HepG2 (cell line): Measurements from ENCODE around the gene NUDCD3. TPM values are rescaled to one million over a fixed set of nuclear protein-coding genes. Genes with fewer than 3 reads are reported as not detected.
A peak's percentile ranks its signal among the peaks of the same experiment; 100 is the strongest.

Experiments
- FOXC1 ChIP-seq: sonication (generic); formaldehyde crosslinking; IDR thresholded peaks from 2 replicates; pipeline ENCODE4 v1.8.0; 2022; ENCODE audit warnings: mild to moderate bottlenecking, missing genetic modification reagents, borderline replicate concordance
- HNRNPUL1 ChIP-seq: fragments of 200-400 bp; formaldehyde crosslinking; IDR thresholded peaks from 2 replicates; pipeline ENCODE4 v1.6.1; 2017; ENCODE audit warnings: low read depth, mild to moderate bottlenecking, low read length, moderate library complexity
- KDM3A ChIP-seq: IDR thresholded peaks from 2 replicates; pipeline ENCODE4 v1.6.1; 2018; ENCODE audit warnings: low read depth, missing compliant biosample characterization
- NR2F1 ChIP-seq, 2 experiments: fragments of 450-650 bp in 1 of 2; formaldehyde crosslinking in 1 of 2; IDR thresholded peaks; 2 replicates each; pipeline versions ENCODE4 v1.5.0 to v1.6.1; 2016 to 2020; ENCODE audit warnings: mild to moderate bottlenecking in 1 of 2, missing compliant biosample characterization in 1 of 2, missing genetic modification reagents in 1 of 2, moderate library complexity in 1 of 2
- NR2F6 ChIP-seq, 2 experiments: IDR thresholded peaks; 2 replicates each; pipeline ENCODE4 v1.6.1; 2016; ENCODE audit warnings: antibody characterized with exemption in 1 of 2, mild to moderate bottlenecking in 1 of 2
- NR3C1 ChIP-seq: sonication (generic); formaldehyde crosslinking; IDR thresholded peaks from 2 replicates; pipeline ENCODE4 v1.4.0; 2020; ENCODE audit warnings: missing genetic modification reagents
- SMC3 ChIP-seq: IDR thresholded peaks from 2 replicates; pipeline ENCODE4 v1.6.1; 2011; ENCODE audit warnings: low read length, improper control_type of control experiment
- ZNF143 ChIP-seq: sonication (generic); formaldehyde crosslinking; IDR thresholded peaks from 2 replicates; pipeline ENCODE4 v1.4.0; 2020; ENCODE audit warnings: missing genetic modification reagents
- ZNF678 ChIP-seq: sonication (generic); formaldehyde crosslinking; IDR thresholded peaks from 2 replicates; pipeline ENCODE4 v1.4.0; 2020; ENCODE audit warnings: mild to moderate bottlenecking, missing genetic modification reagents
- ZNF691 ChIP-seq: sonication (generic); formaldehyde crosslinking; IDR thresholded peaks from 2 replicates; pipeline ENCODE4 v1.4.0; 2020; ENCODE audit warnings: missing genetic modification reagents, low read depth, mild to moderate bottlenecking, borderline replicate concordance
- ZSCAN22 ChIP-seq: sonication (generic); formaldehyde crosslinking; IDR thresholded peaks from 2 replicates; pipeline ENCODE4 v1.4.0; 2020; ENCODE audit warnings: mild to moderate bottlenecking, missing genetic modification reagents
- polyA plus RNA-seq, 8 experiments: library from polyadenylated mRNA; depleted of rRNA in 3 of 8; stranded (reverse) in 7 of 8; unstranded in 1 of 8; fragments of >200 nt; fragmentation: Illumina TruSeq in 4 of 8; extraction: Trizol in 4 of 8; gene quantifications; 2 replicates each; pipeline versions ENCODE4 v1.2.1 to v1.2.3, GENCODE V29; 2011 to 2016; ENCODE audit warnings: low read depth in 4 of 8, missing spikeins in 1 of 8, mixed read lengths in 1 of 8; ENCODE audit not compliant: insufficient read depth in 1 of 8
- total RNA-seq, 5 experiments: library from RNA; depleted of rRNA; stranded (reverse); fragments of >200 nt; fragmentation: Illumina TruSeq; extraction: Trizol; gene quantifications; 2 replicates each; pipeline ENCODE4 v1.2.3, GENCODE V29; 2016; ENCODE audit warnings: low read depth in 1 of 5
- TF ChIP-seq, protein P1 (sequence below): sonication (generic); formaldehyde crosslinking; IDR thresholded peaks from 2 replicates; pipeline ENCODE4 v1.5.0; 2020; ENCODE audit warnings: mild to moderate bottlenecking, missing genetic modification reagents
- TF ChIP-seq, protein P2 (sequence below): sonication (generic); formaldehyde crosslinking; IDR thresholded peaks from 2 replicates; pipeline ENCODE4 v1.8.0; 2022; ENCODE audit warnings: missing genetic modification reagents, mild to moderate bottlenecking, inconsistent platforms, borderline replicate concordance
- TF ChIP-seq, protein P3 (sequence below): fragments of 450-650 bp; IDR thresholded peaks from 2 replicates; pipeline ENCODE4 v1.6.1; 2017

Gene NUDCD3
- total and polyA plus RNA-seq, 2 of the 13 experiments (the other 11 are each of a cell fraction or from before 2014, with no cell fraction given), result 20.8 to 49.9 TPM

- TF ChIP-seq, protein P1, sequence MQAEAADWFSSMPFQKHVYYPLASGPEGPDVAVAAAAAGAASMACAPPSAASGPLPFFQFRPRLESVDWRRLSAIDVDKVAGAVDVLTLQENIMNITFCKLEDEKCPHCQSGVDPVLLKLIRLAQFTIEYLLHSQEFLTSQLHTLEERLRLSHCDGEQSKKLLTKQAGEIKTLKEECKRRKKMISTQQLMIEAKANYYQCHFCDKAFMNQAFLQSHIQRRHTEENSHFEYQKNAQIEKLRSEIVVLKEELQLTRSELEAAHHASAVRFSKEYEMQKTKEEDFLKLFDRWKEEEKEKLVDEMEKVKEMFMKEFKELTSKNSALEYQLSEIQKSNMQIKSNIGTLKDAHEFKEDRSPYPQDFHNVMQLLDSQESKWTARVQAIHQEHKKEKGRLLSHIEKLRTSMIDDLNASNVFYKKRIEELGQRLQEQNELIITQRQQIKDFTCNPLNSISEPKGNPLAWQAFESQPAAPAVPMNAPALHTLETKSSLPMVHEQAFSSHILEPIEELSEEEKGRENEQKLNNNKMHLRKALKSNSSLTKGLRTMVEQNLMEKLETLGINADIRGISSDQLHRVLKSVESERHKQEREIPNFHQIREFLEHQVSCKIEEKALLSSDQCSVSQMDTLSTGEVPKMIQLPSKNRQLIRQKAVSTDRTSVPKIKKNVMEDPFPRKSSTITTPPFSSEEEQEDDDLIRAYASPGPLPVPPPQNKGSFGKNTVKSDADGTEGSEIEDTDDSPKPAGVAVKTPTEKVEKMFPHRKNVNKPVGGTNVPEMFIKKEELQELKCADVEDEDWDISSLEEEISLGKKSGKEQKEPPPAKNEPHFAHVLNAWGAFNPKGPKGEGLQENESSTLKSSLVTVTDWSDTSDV (CRISPR knock-in tag), result no peak
- TF ChIP-seq NR3C1 (CRISPR knock-in tag) (no peak), ZNF691 (CRISPR knock-in tag) (peak; percentile 60; the same call in 1 of the 2 replicates), NR2F6 (IDR thresholded peaks at IDR 0.05) (no peak), NR2F6 (CRISPR knock-in tag; IDR thresholded peaks at IDR 0.05) (peak; percentile 47), NR2F1 (CRISPR knock-in tag; IDR thresholded peaks at IDR 0.05) (peak in 1 of 2 experiments; percentile 45; a peak in 1 of 4 replicates), ZSCAN22 (CRISPR knock-in tag) (no peak), SMC3 (peak; percentile 46), ZNF143 (CRISPR knock-in tag) (no peak), HNRNPUL1 (no peak), FOXC1 (CRISPR knock-in tag) (no peak), KDM3A (CRISPR knock-in tag) (0 out of 2 replicates have a peak, but pooled peaks have one; percentile 43), ZNF678 (CRISPR knock-in tag) (no peak)
- TF ChIP-seq, protein P2, sequence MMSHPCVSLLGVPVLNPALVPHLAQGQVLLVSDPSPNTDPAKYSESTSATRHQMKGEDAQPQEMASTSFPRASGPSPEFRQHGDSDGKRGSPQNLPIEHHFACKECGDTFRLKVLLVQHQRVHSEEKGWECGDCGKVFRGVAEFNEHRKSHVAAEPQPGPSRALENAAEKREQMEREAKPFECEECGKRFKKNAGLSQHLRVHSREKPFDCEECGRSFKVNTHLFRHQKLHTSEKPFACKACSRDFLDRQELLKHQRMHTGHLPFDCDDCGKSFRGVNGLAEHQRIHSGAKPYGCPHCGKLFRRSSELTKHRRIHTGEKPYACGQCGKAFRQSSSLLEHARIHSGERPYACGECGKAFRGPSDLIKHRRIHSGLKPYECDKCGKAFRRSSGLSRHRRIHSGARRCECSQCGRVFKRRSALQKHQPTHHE (CRISPR knock-in tag), result no peak
- TF ChIP-seq, protein P3, sequence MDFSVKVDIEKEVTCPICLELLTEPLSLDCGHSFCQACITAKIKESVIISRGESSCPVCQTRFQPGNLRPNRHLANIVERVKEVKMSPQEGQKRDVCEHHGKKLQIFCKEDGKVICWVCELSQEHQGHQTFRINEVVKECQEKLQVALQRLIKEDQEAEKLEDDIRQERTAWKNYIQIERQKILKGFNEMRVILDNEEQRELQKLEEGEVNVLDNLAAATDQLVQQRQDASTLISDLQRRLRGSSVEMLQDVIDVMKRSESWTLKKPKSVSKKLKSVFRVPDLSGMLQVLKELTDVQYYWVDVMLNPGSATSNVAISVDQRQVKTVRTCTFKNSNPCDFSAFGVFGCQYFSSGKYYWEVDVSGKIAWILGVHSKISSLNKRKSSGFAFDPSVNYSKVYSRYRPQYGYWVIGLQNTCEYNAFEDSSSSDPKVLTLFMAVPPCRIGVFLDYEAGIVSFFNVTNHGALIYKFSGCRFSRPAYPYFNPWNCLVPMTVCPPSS, result no peak
Observed at GRCh38 chr7:44375236-44375699, 115.2 kb downstream of the NUDCD3 start (continued).
